ENCODE results near the gene KANSL1L. TPM values are rescaled to one million over a fixed set of nuclear protein-coding genes. Genes with fewer than 3 reads are reported as not detected.

KANSL1L gene
- total and polyA plus RNA-seq, 2 experiments from 2014 or later, result 7.4 to 21.1 TPM

DNA sequence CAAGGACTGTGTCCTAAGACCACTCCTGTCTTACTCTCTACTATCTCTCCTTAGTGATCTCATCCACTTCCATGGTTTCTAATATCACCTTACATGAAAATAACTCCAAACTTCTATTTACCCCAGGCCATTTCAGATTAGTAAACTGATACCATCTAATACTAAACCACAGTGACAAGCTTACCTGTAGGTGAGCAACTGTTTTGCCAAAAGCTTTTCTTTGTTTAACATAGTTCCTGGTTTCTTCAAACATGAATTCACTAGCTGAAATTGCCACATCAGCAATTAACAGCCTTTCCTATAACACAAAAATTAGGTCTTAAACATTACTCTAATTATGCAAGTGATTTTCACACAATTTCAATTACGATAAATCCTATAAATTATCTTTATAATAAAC lies 31.9 kb upstream of the KANSL1L start (continued):
- TF ChIP-seq, protein P1, sequence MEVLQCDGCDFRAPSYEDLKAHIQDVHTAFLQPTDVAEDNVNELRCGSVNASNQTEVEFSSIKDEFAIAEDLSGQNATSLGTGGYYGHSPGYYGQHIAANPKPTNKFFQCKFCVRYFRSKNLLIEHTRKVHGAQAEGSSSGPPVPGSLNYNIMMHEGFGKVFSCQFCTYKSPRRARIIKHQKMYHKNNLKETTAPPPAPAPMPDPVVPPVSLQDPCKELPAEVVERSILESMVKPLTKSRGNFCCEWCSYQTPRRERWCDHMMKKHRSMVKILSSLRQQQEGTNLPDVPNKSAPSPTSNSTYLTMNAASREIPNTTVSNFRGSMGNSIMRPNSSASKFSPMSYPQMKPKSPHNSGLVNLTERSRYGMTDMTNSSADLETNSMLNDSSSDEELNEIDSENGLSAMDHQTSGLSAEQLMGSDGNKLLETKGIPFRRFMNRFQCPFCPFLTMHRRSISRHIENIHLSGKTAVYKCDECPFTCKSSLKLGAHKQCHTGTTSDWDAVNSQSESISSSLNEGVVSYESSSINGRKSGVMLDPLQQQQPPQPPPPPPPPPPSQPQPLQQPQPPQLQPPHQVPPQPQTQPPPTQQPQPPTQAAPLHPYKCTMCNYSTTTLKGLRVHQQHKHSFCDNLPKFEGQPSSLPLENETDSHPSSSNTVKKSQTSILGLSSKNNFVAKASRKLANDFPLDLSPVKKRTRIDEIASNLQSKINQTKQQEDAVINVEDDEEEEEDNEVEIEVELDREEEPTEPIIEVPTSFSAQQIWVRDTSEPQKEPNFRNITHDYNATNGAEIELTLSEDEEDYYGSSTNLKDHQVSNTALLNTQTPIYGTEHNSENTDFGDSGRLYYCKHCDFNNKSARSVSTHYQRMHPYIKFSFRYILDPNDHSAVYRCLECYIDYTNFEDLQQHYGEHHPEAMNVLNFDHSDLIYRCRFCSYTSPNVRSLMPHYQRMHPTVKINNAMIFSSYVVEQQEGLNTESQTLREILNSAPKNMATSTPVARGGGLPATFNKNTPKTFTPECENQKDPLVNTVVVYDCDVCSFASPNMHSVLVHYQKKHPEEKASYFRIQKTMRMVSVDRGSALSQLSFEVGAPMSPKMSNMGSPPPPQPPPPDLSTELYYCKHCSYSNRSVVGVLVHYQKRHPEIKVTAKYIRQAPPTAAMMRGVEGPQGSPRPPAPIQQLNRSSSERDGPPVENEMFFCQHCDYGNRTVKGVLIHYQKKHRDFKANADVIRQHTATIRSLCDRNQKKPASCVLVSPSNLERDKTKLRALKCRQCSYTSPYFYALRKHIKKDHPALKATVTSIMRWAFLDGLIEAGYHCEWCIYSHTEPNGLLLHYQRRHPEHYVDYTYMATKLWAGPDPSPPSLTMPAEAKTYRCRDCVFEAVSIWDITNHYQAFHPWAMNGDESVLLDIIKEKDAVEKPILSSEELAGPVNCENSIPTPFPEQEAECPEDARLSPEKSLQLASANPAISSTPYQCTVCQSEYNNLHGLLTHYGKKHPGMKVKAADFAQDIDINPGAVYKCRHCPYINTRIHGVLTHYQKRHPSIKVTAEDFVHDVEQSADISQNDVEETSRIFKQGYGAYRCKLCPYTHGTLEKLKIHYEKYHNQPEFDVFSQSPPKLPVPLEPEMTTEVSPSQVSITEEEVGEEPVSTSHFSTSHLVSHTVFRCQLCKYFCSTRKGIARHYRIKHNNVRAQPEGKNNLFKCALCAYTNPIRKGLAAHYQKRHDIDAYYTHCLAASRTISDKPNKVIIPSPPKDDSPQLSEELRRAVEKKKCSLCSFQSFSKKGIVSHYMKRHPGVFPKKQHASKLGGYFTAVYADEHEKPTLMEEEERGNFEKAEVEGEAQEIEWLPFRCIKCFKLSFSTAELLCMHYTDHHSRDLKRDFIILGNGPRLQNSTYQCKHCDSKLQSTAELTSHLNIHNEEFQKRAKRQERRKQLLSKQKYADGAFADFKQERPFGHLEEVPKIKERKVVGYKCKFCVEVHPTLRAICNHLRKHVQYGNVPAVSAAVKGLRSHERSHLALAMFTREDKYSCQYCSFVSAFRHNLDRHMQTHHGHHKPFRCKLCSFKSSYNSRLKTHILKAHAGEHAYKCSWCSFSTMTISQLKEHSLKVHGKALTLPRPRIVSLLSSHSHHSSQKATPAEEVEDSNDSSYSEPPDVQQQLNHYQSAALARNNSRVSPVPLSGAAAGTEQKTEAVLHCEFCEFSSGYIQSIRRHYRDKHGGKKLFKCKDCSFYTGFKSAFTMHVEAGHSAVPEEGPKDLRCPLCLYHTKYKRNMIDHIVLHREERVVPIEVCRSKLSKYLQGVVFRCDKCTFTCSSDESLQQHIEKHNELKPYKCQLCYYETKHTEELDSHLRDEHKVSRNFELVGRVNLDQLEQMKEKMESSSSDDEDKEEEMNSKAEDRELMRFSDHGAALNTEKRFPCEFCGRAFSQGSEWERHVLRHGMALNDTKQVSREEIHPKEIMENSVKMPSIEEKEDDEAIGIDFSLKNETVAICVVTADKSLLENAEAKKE (CRISPR knock-in tag; IDR thresholded peaks at IDR 0.05), result no peak
- no peak for TF ChIP-seq EZH2phosphoT487 (IDR thresholded peaks at IDR 0.05; ENCODE audit: unreplicated experiment)
- TF ChIP-seq ZNF114 (CRISPR knock-in tag; IDR thresholded peaks at IDR 0.05), result no peak
- no peak for TF ChIP-seq POLR2AphosphoS5 (IDR thresholded peaks at IDR 0.05; ENCODE audit: low read depth)
- TF ChIP-seq, protein P2, sequence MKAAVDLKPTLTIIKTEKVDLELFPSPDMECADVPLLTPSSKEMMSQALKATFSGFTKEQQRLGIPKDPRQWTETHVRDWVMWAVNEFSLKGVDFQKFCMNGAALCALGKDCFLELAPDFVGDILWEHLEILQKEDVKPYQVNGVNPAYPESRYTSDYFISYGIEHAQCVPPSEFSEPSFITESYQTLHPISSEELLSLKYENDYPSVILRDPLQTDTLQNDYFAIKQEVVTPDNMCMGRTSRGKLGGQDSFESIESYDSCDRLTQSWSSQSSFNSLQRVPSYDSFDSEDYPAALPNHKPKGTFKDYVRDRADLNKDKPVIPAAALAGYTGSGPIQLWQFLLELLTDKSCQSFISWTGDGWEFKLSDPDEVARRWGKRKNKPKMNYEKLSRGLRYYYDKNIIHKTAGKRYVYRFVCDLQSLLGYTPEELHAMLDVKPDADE (IDR thresholded peaks at IDR 0.05), result no peak
- TF ChIP-seq, protein P3, sequence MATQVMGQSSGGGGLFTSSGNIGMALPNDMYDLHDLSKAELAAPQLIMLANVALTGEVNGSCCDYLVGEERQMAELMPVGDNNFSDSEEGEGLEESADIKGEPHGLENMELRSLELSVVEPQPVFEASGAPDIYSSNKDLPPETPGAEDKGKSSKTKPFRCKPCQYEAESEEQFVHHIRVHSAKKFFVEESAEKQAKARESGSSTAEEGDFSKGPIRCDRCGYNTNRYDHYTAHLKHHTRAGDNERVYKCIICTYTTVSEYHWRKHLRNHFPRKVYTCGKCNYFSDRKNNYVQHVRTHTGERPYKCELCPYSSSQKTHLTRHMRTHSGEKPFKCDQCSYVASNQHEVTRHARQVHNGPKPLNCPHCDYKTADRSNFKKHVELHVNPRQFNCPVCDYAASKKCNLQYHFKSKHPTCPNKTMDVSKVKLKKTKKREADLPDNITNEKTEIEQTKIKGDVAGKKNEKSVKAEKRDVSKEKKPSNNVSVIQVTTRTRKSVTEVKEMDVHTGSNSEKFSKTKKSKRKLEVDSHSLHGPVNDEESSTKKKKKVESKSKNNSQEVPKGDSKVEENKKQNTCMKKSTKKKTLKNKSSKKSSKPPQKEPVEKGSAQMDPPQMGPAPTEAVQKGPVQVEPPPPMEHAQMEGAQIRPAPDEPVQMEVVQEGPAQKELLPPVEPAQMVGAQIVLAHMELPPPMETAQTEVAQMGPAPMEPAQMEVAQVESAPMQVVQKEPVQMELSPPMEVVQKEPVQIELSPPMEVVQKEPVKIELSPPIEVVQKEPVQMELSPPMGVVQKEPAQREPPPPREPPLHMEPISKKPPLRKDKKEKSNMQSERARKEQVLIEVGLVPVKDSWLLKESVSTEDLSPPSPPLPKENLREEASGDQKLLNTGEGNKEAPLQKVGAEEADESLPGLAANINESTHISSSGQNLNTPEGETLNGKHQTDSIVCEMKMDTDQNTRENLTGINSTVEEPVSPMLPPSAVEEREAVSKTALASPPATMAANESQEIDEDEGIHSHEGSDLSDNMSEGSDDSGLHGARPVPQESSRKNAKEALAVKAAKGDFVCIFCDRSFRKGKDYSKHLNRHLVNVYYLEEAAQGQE (IDR thresholded peaks at IDR 0.05; ENCODE audit: unreplicated experiment), result no peak
- TF ChIP-seq NANOG (IDR thresholded peaks at IDR 0.05; ENCODE audit: borderline replicate concordance), result no peak
- no peak for TF ChIP-seq STAT1 (IDR thresholded peaks at IDR 0.05; ENCODE audit: unreplicated experiment)
- TF ChIP-seq EZH2 (IDR thresholded peaks at IDR 0.05; ENCODE audit: low read depth, unreplicated experiment), result no peak
- no peak for TF ChIP-seq JUNB (IDR thresholded peaks at IDR 0.05; ENCODE audit: unreplicated experiment)
- TF ChIP-seq CREB1 (CRISPR knock-in tag; IDR thresholded peaks at IDR 0.05; ENCODE audit: low read depth), result no peak
